Glutamatergic neuron (in vitro differentiated cells): ENCODE results near the gene ZCCHC7. TPM values are rescaled to one million over a fixed set of nuclear protein-coding genes. Genes with fewer than 3 reads are reported as not detected.
A peak's percentile ranks its signal among the peaks of the same experiment; 100 is the strongest.
"Not testable (repeated sequence)": the region's sequence is repeated elsewhere in the genome, so short reads cannot be mapped to it uniquely, and the experiment has no call there.

Experiments
- DNase-seq: peaks from one replicate; pipeline ENCODE4 v3.0.0; 2022
- H3K27ac Mint-ChIP-seq: one replicate; pipeline ENCODE4 v1.8.0; 2020; ENCODE audit warnings: mild to moderate bottlenecking, mixed read lengths, inconsistent platforms; ENCODE audit not compliant: unreplicated experiment
- H3K27me3 Mint-ChIP-seq: one replicate; pipeline ENCODE4 v1.8.0; 2020; ENCODE audit warnings: mild to moderate bottlenecking, moderate library complexity, mixed read lengths, inconsistent platforms; ENCODE audit not compliant: unreplicated experiment
- H3K36me3 Mint-ChIP-seq: one replicate; pipeline ENCODE4 v1.8.0; 2020; ENCODE audit warnings: mild to moderate bottlenecking, mixed read lengths, inconsistent platforms; ENCODE audit not compliant: unreplicated experiment
- H3K4me1 Mint-ChIP-seq: one replicate; pipeline ENCODE4 v1.8.0; 2020; ENCODE audit warnings: mild to moderate bottlenecking, low read depth, mixed read lengths, inconsistent platforms; ENCODE audit not compliant: unreplicated experiment
- H3K4me3 Mint-ChIP-seq: one replicate; pipeline ENCODE4 v1.8.0; 2020; ENCODE audit warnings: mild to moderate bottlenecking, mixed read lengths, inconsistent platforms; ENCODE audit not compliant: unreplicated experiment
- H3K9me3 Mint-ChIP-seq: one replicate; pipeline ENCODE4 v1.8.0; 2020; ENCODE audit warnings: mild to moderate bottlenecking, moderate library complexity, mixed read lengths, inconsistent platforms; ENCODE audit not compliant: unreplicated experiment
- total RNA-seq: library from RNA; stranded (reverse); fragmentation: NEBNext Ultra II Directional; extraction: Animal tissue kit (Norgen Biotek cat#: 25700); gene quantifications from one replicate; pipeline ENCODE4 v1.2.1, GENCODE V29; 2021; ENCODE audit not compliant: unreplicated experiment
- TF ChIP-seq, protein P1 (sequence below): fragments of 200-600 bp; sonication (generic); IDR thresholded peaks from one replicate; pipeline ENCODE4 v1.5.0; 2021; ENCODE audit not compliant: partially characterized antibody, unreplicated experiment

Gene ZCCHC7
- total RNA-seq, 1 donor from 2014 or later = 31.1 TPM

DNA sequence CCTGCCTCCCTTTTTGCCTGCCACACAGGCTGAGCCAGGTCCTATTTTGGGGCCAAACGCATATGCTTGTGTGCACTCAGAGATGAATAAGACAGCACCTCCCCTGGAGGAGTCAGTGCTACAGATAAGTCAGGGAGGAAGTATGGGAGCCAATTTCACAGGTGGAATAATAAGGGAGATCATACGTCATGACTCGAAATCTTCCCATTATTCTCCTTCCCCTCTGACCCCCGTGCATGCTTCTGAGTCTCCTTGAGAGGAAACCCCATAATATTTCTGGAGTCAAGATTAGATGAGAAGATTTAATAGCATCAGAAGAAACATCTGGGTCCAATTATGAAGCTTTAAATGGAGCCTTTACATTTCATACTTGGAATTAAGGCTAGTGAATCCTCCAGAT is 15.1 kb upstream of the ZCCHC7 start:
- Mint-ChIP-seq H3K27ac (no peak overlapping the region), H3K4me1 (no peaks in the 10 kb centered on the region), H3K36me3 (no peaks in the 10 kb centered on the region), H3K9me3 (peaks cover 1% of the 10 kb centered on the region), H3K4me3 (no peak overlapping the region), H3K27me3 (no peaks in the 10 kb centered on the region)
- TF ChIP-seq, protein P1, sequence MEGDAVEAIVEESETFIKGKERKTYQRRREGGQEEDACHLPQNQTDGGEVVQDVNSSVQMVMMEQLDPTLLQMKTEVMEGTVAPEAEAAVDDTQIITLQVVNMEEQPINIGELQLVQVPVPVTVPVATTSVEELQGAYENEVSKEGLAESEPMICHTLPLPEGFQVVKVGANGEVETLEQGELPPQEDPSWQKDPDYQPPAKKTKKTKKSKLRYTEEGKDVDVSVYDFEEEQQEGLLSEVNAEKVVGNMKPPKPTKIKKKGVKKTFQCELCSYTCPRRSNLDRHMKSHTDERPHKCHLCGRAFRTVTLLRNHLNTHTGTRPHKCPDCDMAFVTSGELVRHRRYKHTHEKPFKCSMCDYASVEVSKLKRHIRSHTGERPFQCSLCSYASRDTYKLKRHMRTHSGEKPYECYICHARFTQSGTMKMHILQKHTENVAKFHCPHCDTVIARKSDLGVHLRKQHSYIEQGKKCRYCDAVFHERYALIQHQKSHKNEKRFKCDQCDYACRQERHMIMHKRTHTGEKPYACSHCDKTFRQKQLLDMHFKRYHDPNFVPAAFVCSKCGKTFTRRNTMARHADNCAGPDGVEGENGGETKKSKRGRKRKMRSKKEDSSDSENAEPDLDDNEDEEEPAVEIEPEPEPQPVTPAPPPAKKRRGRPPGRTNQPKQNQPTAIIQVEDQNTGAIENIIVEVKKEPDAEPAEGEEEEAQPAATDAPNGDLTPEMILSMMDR = no peak
- no peak for DNase-seq

DNA sequence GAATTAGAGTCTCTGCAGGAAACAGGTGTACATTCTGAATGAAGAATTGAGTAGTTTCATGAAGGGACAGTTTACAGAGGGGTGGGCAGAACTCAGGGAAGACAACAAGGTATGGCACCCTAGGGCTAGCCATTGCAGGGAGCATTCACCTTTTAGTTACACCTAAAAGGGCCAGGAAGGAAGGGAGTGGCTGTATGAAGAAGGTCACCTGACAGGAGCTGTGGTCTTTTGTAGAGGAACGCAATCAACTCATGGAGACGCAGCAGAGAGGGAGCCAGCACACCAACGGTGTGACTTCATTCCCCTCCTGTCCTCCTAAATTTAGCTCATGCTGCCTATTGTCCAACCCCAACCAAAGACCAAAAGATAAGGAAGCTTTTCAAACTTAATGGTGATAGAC is 12.7 kb upstream of the ZCCHC7 start:
- no peaks in the 10 kb centered on the region for H3K4me1 Mint-ChIP-seq
- peaks cover 1% of the 10 kb centered on the region for H3K9me3 Mint-ChIP-seq
- no peak overlapping the region for H3K27ac Mint-ChIP-seq
- TF ChIP-seq, protein P1 = no peak
- DNase-seq = no peak
- no peak overlapping the region for H3K4me3 Mint-ChIP-seq
- H3K27me3 Mint-ChIP-seq = no peaks in the 10 kb centered on the region
- no peaks in the 10 kb centered on the region for H3K36me3 Mint-ChIP-seq

DNA sequence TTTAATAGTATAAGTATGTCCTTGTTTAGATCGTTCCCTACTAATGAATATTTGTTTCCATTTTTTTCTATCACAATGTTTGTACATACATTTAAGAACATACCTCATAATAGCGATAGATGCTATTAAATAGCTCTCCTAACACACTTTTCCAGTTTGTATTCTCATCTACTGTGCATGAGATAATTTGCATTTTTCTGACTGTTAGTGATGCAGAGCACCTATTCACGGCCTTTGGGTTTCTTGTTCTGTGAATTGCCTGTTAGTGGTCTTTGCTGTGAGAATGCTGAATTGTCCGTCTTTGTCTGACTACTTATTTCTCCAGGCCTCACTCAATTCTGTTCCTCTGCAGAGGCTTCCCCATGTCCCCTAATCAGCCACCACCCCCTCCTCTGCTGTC is 5.9 kb upstream of the ZCCHC7 start:
- H3K4me3 Mint-ChIP-seq, H3K9me3 Mint-ChIP-seq, DNase-seq, H3K27ac Mint-ChIP-seq, H3K4me1 Mint-ChIP-seq, H3K36me3 Mint-ChIP-seq, H3K27me3 Mint-ChIP-seq: not testable (repeated sequence)

DNA sequence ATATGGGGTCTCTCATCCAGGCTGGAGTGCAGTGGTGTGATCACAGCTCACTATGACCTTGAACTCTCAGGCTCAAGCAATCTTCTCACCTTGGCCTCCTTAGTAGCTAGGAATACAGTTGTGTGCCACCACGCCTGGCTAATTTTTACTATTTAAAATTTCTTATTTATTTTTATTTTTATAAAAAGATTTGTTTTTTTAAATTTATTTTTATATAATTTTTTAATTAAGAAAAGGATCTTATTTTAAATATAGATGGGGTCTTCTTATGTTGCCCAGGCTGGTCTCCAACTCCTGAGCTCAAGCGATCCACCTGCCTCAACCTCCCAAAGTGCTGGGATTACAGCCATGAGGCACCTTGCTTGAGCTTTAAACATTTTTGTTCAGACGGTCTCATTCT is 2.4 kb upstream of the ZCCHC7 start:
- TF ChIP-seq, protein P1 = no peak
- Mint-ChIP-seq H3K9me3 (peaks cover 10% of the 10 kb centered on the region), H3K4me3 (no peak overlapping the region)

DNA sequence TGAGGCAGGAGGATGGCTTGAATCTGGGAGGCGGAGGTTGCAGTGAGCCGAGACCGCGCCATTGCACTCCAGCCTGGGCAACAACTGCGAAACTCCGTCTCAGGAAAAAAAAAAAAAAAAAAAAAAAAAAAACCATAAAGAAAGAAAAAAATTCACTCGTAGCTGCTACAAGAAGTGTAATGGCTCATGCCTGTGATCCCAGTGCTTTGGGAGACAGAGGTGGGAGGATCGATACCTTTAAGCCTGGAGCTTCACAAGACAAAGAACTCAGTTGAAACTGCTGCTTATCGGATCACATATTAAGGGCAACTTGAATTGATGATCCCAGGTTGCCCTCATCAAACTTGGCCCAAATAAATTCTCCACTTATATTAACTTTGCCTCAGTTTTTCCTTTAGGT is 1.0 kb upstream of the ZCCHC7 start:
- Mint-ChIP-seq H3K27ac (peak overlapping the region; percentile 15), H3K27me3 (peaks cover 4% of the 10 kb centered on the region), H3K4me1 (peaks cover 7% of the 10 kb centered on the region), H3K4me3 (peak overlapping the region; percentile 99), H3K9me3 (peaks cover 10% of the 10 kb centered on the region), H3K36me3 (no peaks in the 10 kb centered on the region)
- TF ChIP-seq, protein P1 = no peak
- no peak for DNase-seq

More for the DNA sequence above, 2.4 kb upstream of the ZCCHC7 start:
- H3K27ac Mint-ChIP-seq = no peak overlapping the region
- peaks cover 7% of the 10 kb centered on the region for H3K4me1 Mint-ChIP-seq
- DNase-seq = no peak
- peaks cover 4% of the 10 kb centered on the region for H3K27me3 Mint-ChIP-seq
- H3K36me3 Mint-ChIP-seq = no peaks in the 10 kb centered on the region

DNA sequence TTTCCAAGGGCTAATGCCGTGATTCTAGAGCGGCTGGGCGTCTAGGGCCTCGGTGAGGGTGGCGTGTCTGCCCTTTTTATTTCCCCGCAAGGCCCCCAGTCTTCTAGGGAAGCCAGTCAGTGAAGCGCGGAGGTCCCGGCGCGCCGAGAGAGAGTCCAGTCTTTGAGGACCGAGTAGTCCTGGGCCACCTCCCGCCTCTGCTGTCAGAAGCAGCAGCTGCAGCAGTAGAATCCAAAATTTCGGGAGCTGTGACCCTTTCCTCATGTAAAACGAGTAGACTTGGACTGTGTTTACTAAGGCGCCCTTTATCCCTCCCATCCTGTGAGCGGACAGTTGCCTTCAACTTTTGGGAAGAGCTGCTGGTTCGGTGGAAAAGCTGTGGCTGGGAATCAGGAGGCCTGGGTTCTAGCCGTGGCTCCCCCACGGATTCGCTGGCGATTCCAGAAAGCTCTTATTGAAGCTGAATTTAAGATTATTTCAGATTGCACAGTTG is 515 bp downstream of the ZCCHC7 start:
- not testable (repeated sequence) for H3K27me3 Mint-ChIP-seq, H3K4me1 Mint-ChIP-seq, DNase-seq, H3K36me3 Mint-ChIP-seq, H3K9me3 Mint-ChIP-seq
- H3K27ac Mint-ChIP-seq = peak overlapping the region; percentile 97
- peak overlapping the region; percentile 99 for H3K4me3 Mint-ChIP-seq
